ENCODE data around the gene NBPF3.
"Not testable (repeated sequence)": the region's sequence is repeated elsewhere in the genome, so short reads cannot be mapped to it uniquely, and the experiment has no call there.

DNA sequence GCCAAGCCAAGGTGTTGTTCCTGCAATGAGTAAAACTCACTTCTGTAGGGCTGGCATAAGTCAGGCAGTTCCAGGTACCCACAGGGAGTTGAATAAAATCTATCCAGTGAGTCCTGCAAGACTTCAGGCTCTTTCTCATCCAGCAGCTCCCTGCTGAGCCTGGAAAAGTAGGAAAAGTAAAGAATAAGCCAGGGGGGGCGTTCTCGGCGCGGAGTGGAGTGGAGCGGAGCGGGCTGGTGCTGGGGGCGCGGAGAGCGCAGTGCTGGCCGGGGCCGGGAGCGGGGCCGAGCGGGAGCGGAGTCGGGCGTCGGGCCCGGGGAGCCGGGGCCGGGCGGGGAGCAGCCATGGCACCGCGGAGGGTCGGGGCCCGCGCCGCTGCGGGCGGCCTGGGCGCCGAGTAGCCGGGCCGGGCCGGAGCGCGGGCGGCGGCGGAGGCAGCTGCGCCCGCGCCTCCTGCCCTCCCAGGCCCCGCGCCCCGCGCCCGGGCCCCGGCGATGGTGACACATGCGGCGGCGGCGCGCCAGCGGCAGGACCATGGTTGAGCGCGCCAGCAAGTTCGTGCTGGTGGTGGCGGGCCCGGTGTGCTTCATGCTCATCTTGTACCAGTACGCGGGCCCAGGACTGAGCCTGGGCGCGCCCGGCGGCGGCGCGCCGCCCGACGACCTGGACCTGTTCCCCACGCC is 12.0 kb upstream of the NBPF3 start:
- not testable (repeated sequence) for TF ChIP-seq JUND (IDR thresholded peaks at IDR 0.05); RAD21 (IDR thresholded peaks at IDR 0.05; ENCODE audit: low read depth); POLR2A (IDR thresholded peaks at IDR 0.05; ENCODE audit: borderline replicate concordance, extremely low read depth, insufficient read depth, insufficient read length); EZH2 (IDR thresholded peaks at IDR 0.05)
- TF ChIP-seq, protein P1, sequence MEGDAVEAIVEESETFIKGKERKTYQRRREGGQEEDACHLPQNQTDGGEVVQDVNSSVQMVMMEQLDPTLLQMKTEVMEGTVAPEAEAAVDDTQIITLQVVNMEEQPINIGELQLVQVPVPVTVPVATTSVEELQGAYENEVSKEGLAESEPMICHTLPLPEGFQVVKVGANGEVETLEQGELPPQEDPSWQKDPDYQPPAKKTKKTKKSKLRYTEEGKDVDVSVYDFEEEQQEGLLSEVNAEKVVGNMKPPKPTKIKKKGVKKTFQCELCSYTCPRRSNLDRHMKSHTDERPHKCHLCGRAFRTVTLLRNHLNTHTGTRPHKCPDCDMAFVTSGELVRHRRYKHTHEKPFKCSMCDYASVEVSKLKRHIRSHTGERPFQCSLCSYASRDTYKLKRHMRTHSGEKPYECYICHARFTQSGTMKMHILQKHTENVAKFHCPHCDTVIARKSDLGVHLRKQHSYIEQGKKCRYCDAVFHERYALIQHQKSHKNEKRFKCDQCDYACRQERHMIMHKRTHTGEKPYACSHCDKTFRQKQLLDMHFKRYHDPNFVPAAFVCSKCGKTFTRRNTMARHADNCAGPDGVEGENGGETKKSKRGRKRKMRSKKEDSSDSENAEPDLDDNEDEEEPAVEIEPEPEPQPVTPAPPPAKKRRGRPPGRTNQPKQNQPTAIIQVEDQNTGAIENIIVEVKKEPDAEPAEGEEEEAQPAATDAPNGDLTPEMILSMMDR (IDR thresholded peaks at IDR 0.05 in 2 of 3, conservative IDR thresholded peaks at IDR 0.05 in 1 of 3; ENCODE audit: borderline replicate concordance in 1 of 3, insufficient read depth in 1 of 3, low read depth in 2 of 3, low read length in 2 of 3) = not testable (repeated sequence)
